SU-DHL-6 (cell line): ENCODE measurements around the gene GOLGA5.

Experiments used
- H2AFZ ChIP-seq: fragments of 200-600 bp; sonication (generic); 2 replicates; pipeline ENCODE4 v1.6.1; 2014; ENCODE audit warnings: low read depth, mild to moderate bottlenecking, moderate library complexity, mixed read lengths, antibody characterized with exemption, low read length; ENCODE audit not compliant: severe bottlenecking
- H3F3A ChIP-seq: fragments of 200-600 bp; shearing (Covaris generic); 2 replicates; pipeline ENCODE4 v1.6.0; 2016; ENCODE audit warnings: antibody characterized with exemption, mild to moderate bottlenecking; ENCODE audit not compliant: insufficient read depth
- H3K27ac ChIP-seq: fragments of 200-600 bp; sonication (generic); 2 replicates; pipeline ENCODE4 v1.5.1; 2016; ENCODE audit warnings: low read depth, mild to moderate bottlenecking, low read length, moderate library complexity, mixed read lengths
- H3K27me3 ChIP-seq: fragments of 200-600 bp; sonication (generic), shearing (Covaris generic); 2 replicates; pipeline ENCODE4 v1.6.0; 2014; ENCODE audit warnings: mild to moderate bottlenecking, low read length
- H3K36me3 ChIP-seq: fragments of 200-600 bp; sonication (generic); 2 replicates; pipeline ENCODE4 v1.6.1; 2014; ENCODE audit warnings: mild to moderate bottlenecking, low read length, mixed read lengths
- H3K4me2 ChIP-seq: fragments of 300-600, 200-600 bp; shearing (Covaris generic), sonication (generic); 2 replicates; pipeline ENCODE4 v1.6.0; 2014; ENCODE audit warnings: low read length, low read depth, mild to moderate bottlenecking; ENCODE audit not compliant: poor library complexity, severe bottlenecking
- H3K4me3 ChIP-seq: fragments of 200-600 bp; sonication (generic); 2 replicates; pipeline ENCODE4 v1.5.1; 2014; ENCODE audit warnings: antibody characterized with exemption, low read length, mild to moderate bottlenecking, mixed read lengths; ENCODE audit not compliant: insufficient read depth, poor library complexity, severe bottlenecking
- H3K79me2 ChIP-seq: fragments of 200-600 bp; sonication (generic); 2 replicates; pipeline ENCODE4 v1.6.1; 2014; ENCODE audit warnings: mild to moderate bottlenecking, low read length, moderate library complexity; ENCODE audit not compliant: insufficient read depth
- H3K9ac ChIP-seq: fragments of 200-600 bp; sonication (generic); 2 replicates; pipeline ENCODE4 v1.7.0; 2014; ENCODE audit warnings: mild to moderate bottlenecking, low read length
- H3K9me2 ChIP-seq: fragments of 200-600 bp; sonication (generic); replicated peaks from 2 replicates; pipeline ENCODE4 v1.6.1; 2014; ENCODE audit warnings: low read length; ENCODE audit not compliant: insufficient read depth
- H3K9me3 ChIP-seq: fragments of 200-600 bp; sonication (generic); 2 replicates; pipeline ENCODE4 v1.6.1; 2014; ENCODE audit warnings: low read length, mixed read lengths; ENCODE audit not compliant: insufficient read depth
- H4K20me1 ChIP-seq: fragments of 200-600 bp; sonication (generic); 2 replicates; pipeline ENCODE4 v1.6.1; 2014; ENCODE audit warnings: low read depth, mild to moderate bottlenecking, antibody characterized with exemption, low read length, moderate library complexity, mixed read lengths
- CTCF ChIP-seq: fragments of 200-600 bp; sonication (generic); IDR thresholded peaks from one replicate; pipeline ENCODE4 v1.5.1; 2017; ENCODE audit warnings: antibody characterized with exemption, mild to moderate bottlenecking, low read length, moderate library complexity; ENCODE audit not compliant: insufficient read depth, poor library complexity, severe bottlenecking
- EZH2phosphoT487 ChIP-seq: fragments of 200-600 bp; sonication (generic), shearing (Covaris generic); conservative IDR thresholded peaks from 2 replicates; pipeline ENCODE4 v1.6.1; 2018; ENCODE audit warnings: mild to moderate bottlenecking, antibody characterized with exemption, low read length, moderate library complexity, mixed read lengths

Gene GOLGA5

GRCh38 chr14:92830902-92831301, 36.8 kb downstream of the GOLGA5 start:
- H4K20me1 ChIP-seq, result no peaks in the 10 kb centered on the region
- no peaks in the 10 kb centered on the region for H3K79me2 ChIP-seq
- peaks cover 8% of the 10 kb centered on the region; the same call in 1 of the 2 replicates for H3K36me3 ChIP-seq
- H3K9me2 ChIP-seq, result no peaks in the 10 kb centered on the region
- no peak overlapping the region for H3K27ac ChIP-seq
- H2AFZ ChIP-seq, result no peak overlapping the region
- no peak overlapping the region for H3K4me2 ChIP-seq
- no peaks in the 10 kb centered on the region for H3K9me3 ChIP-seq
- H3K4me3 ChIP-seq, result no peak overlapping the region
- TF ChIP-seq CTCF (no peak), EZH2phosphoT487 (no peak)
- H3K9ac ChIP-seq, result no peak overlapping the region
- H3K27me3 ChIP-seq, result no peaks in the 10 kb centered on the region
- no peaks in the 10 kb centered on the region for H3F3A ChIP-seq

- H3F3A ChIP-seq, result no peaks in the 10 kb centered on the region
- H2AFZ ChIP-seq, result no peak overlapping the region
- H3K36me3 ChIP-seq, result peaks cover 13% of the 10 kb centered on the region; the same call in 1 of the 2 replicates
- H4K20me1 ChIP-seq, result no peaks in the 10 kb centered on the region
- no peaks in the 10 kb centered on the region for H3K27me3 ChIP-seq
- H3K9me2 ChIP-seq, result no peaks in the 10 kb centered on the region
- no peak overlapping the region for H3K27ac ChIP-seq
- no peak overlapping the region for H3K4me3 ChIP-seq
- H3K4me2 ChIP-seq, result no peak overlapping the region
- H3K79me2 ChIP-seq, result no peaks in the 10 kb centered on the region
- TF ChIP-seq EZH2phosphoT487 (no peak), CTCF (no peak)
- no peaks in the 10 kb centered on the region for H3K9me3 ChIP-seq
- H3K9ac ChIP-seq, result no peak overlapping the region
Observed at GRCh38 chr14:92832137-92832700, 38.1 kb downstream of the GOLGA5 start.

- Histone ChIP-seq H3K79me2 (no peaks in the 10 kb centered on the region), H3K9ac (no peak overlapping the region)
- TF ChIP-seq EZH2phosphoT487, result no peak
- no peak for TF ChIP-seq CTCF
Observed at GRCh38 chr14:92841930-92842329, 47.8 kb downstream of the GOLGA5 start.

More at GRCh38 chr14:92841930-92842329, 47.8 kb downstream of the GOLGA5 start:
- Histone ChIP-seq H3K27ac (no peak overlapping the region), H4K20me1 (no peaks in the 10 kb centered on the region), H3F3A (no peaks in the 10 kb centered on the region), H3K4me2 (no peak overlapping the region), H2AFZ (no peak overlapping the region), H3K9me2 (no peaks in the 10 kb centered on the region), H3K9me3 (no peaks in the 10 kb centered on the region), H3K36me3 (peaks cover 13% of the 10 kb centered on the region; the same call in 1 of the 2 replicates), H3K27me3 (no peaks in the 10 kb centered on the region), H3K4me3 (no peak overlapping the region)
